T follicular helper cell (primary cell): ENCODE measurements around the gene SH3TC1.

ENCODE experiments used
- DNase-seq: peaks from one replicate; pipeline ENCODE4 v3.0.0-alpha.2; 2020; ENCODE audit warnings: low read depth
- total RNA-seq, 2 experiments: gene quantifications; one replicate each; lab custom pipeline; 2026; lab: John Stamatoyannopoulos, UW

The SH3TC1 gene
- total RNA-seq, result 17.0 to 40.5 reads per million in 2 experiments

DNA sequence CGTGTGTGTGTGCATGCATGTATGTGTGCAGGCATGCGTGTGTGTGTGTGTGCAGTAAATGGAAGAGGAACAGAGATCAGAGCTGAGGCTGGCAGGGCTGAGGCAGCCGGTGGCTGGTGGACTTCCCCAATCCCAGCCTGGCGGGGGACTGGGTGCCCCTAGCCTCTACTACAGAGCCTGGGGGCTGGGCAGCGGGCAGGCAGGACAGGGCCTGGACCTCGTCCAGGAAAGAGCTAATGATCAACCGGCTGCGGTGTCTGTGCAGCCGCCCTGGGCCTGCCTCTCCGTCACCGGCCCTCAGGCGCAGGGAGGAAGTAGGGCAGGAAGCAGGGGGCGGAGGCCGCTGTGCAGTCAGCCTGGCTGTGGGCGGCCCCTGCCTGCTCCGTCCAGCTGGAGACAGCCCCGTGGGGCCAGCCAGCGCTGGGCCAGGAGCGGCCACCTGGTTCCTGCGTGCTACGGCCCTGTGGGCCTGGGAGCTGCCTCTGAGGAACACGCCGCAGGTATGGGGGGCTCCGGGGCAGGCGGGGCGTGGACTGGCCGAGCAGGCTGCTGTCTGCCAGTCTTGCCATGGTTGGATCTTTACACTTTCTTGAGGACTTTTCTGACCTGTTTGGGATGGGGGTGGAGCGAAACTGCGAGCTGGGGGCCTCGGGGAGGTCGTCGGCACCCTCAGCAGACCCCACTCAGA is at the start of gene SH3TC1:
TSS of gene SH3TC1 (plus strand) at position 385 of the 688 bp plus-strand sequence. CDS start 5,905 bp downstream, outside the sequence.
- DNase-seq, result no peak

DNA sequence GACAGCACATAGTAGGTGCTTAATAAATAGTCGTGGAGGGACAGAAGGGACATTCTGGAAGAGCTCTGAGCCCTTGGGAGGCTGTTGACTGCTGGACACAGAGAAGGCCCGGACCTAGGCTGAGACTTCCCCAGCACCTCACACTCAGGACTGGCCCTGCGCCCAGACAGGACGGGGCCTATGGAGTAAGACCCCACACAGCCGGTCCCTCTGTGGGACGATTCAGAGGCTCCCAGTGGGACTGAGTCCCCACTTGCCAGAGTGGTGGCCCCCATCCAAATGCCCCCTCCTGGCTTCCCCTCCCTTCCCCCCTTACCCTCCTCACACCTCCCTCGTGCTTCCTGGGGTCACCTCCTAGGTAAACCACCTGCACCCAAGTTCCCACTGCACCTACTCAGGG is 49.4 kb upstream of the SH3TC1 start:
- no peak for DNase-seq

DNA sequence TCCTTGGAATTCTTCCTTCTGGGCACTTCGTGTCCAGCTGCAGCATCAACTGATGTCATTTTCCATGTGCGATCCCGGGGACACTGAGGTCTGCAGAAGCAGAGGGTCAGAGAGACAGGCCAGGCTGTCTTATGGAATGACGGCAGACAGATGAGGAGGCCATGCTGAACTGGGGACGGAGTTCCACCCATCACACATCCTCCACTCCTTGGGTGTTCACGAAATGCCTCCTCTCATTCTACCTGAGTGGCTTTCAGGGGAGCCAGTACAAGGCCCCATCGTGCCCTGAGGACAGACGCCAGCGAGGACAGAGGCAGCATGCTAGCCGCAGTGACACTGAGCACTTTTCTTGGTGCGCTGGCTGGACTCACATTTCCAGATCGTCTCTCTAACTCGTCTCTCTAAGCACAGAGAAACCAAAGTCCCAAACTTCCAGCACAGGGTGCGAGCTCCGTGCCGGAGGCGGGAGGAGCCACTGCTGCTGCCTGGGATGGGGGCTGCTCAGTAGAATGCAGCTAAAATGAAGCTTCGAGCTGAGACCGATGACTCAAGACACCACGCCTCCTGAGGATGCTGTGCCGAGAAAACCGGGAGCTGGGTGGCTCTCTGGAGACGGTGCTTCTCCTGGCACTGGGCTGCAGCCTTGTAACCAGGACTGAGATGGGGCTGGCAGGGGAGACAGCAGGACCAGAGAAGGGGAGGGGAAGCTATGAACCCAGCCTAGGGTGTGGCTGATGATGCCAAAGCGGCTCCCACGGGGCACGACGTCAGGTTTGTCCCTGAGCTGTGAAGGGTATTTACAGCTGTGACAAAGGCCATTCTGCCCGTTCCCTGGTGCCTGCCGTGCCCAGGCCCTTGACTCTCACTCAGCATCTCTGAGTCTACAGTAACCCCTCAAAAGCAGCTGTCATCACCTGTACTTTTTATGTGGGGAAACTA is 48.7 kb upstream of the SH3TC1 start:
- no peak for DNase-seq

DNA sequence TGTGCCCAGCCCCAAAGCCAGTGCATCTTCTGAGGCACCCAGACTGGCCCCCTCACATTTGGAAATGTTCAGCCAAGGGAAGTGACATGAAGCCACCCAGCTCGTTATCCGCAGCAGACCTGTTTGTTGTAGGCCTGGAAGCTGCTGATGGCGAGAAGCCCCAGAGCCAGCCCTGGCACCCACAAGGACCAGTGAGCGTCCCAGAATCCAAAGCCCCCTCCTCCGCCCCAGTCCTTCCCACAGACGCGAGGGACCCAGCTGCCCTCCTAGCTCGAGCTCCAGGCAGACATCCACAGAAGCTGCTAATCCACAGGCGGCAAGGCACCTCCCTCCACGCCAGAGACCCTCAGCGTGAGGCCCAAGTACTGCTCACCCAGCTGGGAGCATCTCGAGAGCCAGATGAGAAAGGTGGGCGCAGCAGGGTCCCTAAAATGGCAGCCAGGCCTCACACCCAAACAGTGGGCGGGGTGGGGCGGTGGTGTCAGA is 47.9 kb upstream of the SH3TC1 start:
- no peak for DNase-seq

DNA sequence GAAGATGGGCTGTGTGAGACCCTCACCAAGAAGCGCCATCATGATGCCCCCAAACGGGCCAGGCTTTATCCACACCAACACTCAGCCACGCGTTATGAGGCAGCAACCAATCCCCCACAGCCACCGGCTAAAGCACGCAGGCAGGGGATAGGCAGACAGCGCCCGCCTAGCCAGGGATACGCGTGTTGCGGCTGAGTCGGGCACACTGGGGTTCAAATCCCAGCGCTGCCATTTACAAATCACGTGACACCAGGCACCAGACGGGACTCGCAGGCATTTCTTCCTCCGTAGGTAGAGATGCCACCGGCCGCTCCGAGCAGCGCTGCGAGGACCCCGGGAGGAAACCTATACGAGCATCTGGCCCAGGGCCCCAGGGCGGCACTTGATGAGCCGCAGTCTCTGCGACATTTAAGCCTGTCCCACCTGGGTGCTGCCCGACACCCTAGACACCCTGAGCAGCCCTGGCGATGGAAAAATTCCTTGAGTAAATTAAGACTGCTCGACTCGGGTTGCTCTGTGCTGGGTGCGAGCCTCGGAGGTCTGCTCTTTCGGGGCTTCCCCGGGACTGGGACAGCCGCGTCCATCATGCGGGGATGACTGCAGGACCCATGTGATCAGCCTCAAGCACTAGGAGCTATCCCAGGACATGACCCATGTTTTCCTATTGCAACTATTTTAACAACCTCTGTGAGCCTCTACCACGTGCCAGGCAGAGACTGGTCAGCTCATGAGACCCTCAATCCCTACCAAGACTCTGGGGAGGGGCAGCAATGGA is 46.8 kb upstream of the SH3TC1 start:
- DNase-seq, result no peak

DNA sequence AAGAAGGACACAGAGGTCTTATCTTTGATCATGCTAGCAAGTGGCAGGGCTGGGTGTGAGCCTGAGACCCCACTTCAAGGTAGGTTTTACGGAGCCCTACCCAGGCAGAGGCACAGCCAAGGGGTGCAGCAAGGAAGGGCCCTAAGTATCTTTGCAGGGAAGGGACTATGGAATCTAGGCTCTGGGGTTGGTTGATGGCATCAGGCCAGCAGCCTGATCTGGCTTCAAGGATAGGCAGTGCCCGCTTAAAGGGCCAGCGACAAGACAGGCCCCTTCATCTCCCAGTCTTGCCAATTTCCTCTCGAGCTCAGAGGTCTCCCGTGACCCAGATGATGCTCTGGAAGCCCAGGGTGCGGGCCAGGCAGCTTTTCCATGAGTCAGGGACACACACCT is 46.2 kb upstream of the SH3TC1 start:
- no peak for DNase-seq

DNA sequence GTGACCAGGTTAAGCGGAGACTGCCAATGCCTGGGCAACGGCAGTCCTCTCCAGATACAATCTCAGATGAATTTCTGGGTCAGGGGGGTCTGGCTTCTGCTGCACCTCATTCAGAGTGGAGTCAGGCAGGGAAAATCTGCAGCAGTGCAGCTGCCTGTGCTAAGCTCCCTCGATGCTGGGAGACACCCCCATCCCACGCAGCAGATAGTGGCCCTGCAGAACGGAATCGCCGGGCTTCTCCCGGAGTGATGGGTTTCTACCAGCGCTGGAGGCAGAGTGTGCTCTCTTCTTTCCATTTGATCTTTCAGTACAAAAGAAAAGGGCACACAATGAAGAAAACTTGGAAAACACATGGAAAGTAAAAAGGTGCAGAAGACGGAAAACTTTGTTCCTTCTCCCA is 45.6 kb upstream of the SH3TC1 start:
- DNase-seq, result no peak

DNA sequence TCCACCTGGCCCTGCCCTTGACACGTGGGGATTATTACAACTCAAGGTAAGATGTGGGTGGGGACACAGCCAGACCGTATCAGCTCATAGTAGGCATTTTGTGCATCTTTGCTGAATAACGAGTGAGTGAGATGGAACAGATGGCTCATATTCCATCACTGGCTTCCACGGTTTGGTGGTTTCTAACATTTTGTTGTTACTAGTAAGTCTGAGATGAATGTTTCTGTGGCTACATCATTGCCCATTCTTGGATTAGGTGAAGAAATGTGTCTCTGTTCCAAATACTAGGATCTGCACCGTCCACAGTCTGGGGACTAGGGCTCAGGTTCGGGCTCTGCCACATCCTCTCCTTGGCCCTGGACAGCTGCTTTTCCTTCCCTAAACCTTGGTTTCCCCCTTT is 44.0 kb upstream of the SH3TC1 start:
- DNase-seq, result no peak

DNA sequence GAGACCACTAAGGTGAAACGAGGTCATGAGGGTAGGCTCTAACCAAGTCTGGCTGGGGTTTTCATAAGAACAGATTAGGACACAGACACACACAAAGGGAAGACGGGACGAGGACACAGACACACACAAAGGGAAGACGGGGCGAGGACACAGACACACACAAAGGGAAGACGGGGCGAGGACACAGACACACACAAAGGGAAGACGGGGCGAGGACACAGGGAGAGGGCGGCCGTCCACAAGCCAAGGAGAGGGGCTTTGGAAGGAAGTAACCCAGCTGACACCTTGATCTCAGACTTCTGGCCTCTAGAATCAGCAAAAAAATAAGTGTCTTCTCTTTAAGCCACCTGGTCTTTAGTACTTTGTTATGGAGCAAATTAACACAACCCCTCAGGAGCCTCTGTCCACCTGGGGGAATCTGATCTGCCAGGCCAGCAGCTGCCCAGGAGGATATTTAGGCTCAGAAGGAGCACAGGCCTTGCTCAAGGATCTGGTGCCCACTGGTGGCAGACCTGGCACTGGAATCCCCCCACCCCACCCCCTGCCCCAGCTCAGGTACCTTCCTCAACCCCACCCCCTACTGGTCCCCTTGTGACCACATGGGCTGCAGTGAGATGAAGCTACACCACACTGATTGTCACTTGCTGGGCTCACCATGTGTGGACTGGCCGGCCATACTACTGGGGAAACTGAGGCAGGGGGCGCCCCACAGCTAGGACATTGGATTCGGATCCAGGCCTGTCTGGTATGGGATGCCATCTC is 43.2 kb upstream of the SH3TC1 start:
- DNase-seq, result no peak

DNA sequence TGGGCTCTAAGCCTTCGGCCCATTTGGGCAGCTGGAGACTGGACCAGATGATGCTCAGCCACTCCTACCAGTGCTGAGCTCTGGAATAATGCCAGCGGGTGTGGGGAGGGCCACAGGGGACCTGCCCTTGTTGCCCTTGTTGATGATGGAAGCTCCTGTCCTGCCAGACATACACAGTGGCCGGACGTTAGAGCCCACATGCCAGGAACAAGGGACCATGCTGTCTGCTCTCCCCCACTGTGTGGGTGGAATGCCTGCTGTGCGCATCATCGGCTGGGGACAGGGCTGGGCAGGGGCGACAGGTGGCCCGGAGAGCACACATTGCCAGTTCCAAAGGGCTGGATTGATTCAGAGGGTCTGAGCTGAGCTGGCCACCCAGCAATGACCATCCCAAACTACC is 42.5 kb upstream of the SH3TC1 start:
- no peak for DNase-seq

DNA sequence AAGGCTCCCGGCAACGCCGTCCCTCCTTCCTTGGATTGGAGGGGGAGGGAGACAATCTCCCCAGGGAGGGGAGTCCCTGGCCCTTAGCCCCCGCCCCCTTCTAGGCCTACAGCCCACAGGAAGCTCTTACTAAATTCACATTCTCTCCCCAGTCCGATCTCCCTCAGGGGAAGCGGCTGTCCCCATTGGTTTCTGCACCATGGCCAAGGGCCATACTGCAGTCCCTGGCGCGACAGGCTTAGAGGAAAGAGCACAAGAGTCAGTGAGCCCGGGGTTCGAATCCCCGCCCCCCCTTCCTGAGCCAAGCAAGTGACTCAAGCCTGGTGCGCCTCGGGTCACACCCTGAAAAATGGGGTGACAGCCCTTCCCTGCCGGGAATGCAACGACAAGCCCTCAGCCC is 41.6 kb upstream of the SH3TC1 start:
- DNase-seq, result no peak

DNA sequence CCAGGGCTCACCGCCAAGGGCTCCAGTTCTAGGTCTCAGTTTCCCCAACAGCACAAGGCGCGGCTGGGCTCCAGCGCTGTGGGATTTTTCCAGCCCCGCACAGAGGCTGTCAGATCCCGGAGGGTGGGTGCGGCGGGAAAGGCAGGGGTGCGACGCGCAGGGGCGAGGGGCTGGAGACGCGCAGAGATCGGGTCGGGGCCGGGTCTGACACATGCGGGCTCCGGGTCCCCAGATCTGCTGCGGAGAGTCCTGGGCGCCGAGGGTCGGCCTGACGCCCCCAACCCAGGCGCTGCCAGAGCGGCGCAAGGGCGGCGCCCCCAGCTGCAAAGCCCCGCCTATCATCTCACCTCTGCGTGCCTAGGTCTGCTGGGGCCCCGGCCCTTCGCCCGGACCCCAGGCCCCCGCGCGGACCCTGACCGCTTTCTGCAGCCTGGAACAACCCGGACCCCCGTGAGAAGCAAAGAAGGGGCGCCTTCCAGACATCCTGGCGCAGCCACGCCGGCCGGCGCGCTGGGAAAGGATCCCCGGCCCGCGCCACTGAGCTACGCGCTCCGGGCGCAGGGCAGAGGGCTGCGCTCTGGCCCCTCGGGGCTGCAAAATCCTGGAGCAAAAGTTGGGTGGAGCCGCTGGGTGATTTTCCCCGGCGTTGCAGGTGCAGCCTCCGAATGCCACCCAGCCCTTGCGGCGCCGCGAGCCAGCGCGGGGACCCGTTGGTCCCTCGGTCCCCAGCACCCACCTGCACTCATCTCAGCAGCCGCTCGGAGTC is 41.0 kb upstream of the SH3TC1 start:
- no peak for DNase-seq

DNA sequence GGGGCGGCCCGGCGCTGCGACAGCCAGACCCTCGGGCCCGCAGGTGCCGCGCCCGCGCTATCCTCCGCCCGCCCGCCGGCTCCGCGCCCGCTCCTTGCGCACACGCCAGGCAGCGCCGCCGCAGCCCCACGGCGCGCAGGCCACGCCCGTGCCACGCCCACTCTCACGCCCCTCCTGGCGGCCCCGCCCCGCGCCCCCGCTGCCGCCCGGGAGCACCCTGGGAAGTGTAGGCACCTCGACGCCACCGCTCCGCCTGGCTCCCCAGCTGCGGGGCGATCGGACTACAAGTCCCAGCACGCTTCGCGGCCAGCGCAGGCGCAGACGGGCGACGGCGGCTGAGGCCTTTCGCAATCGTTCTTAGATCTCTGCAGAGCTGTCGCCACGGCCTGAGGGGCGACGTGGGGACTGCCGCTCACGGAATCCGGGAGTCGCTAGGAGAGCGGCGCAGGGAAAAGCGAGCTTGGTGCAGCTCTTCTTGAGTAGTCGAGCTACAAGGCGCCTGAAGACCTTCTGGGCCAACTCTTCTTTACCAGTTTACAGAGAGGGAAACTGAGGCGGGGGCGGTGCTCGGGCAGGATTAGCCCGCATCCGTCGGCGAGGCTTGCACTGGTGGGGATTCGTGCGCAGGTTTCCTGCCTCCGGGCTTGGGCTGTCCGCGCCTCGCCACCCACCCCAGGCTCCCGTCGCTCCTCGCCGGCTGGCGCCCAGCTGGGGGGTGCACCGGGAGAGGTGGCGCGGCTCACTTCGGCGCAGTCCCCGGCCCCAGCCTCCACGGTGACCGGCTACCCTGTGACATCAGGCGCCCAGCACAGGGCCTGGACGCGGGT is 40.2 kb upstream of the SH3TC1 start, which contains the start of gene ABLIM2:
TSS of gene ABLIM2 (minus strand) at position 104 of the 827 bp plus-strand sequence. CDS start 124 bp downstream, outside the sequence.
- peak; percentile 98 for DNase-seq

DNA sequence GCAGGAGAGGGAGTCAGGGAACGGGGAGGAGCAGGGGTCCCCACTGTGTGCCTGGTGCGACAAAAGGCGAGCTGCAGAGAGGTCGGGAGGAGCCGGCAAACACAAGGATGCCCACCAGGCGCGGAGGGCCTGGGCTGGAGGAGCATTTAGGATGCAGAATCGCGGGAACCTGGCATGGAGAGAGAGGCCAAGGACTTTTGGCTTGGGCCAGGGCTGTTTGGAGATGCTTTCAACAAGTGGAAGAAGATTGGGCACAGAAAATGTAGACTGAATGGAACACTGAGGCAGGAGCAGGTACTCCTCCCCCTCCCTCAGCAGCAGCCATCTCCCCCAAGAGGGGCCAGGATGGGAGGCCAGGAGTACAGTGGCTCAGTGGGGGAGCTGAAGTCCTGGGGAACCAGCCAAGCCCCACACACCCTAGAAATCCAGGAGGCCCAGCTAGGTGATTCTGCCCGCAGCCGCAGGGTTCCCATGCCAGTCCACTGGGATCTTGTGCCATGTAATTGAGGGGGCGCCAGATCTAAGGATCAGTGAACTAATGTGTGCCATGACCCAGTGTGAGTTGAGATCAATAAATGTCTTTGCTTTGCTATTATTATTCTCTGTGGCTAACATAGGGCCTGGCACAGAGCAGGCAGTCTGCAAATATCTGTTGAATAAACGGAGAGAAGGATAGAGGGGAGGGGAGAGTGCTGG is 39.4 kb upstream of the SH3TC1 start:
- no peak for DNase-seq

DNA sequence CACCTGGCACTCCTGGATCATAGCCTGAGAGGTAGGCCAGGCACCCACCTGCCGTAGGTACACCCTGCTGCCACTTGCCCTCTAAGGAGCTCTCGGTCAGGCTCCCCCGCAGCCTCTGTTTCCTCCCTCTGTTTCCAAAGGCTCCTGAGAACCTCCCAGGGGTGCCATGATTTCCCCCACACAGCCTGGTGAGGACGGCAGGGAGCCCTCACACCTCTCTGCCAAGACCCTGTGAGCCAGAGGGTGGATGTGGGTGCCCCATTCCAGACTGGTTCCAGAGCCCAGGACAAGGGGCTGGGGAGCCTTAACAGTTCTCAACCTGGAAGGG is 38.9 kb upstream of the SH3TC1 start:
- no peak for DNase-seq

DNA sequence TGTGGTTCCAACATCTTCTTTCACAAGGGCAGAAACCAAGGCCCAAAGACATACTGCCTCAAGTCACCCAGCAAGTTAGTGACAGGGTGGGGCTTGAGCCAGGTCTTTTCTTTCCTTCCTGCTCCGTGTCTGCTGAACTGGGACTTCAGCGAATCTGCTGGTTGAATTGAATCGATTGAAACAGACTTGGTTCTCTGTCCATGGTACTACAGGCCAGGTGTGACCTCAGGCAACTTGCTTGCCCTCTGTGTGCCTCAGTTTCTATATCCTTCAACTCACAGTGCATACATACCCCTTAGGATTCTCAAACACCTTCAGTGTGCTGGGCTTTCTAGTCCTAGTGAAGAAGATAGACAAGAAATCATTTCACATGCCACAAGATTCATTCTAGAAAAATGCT is 38.5 kb upstream of the SH3TC1 start:
- DNase-seq, result no peak

DNA sequence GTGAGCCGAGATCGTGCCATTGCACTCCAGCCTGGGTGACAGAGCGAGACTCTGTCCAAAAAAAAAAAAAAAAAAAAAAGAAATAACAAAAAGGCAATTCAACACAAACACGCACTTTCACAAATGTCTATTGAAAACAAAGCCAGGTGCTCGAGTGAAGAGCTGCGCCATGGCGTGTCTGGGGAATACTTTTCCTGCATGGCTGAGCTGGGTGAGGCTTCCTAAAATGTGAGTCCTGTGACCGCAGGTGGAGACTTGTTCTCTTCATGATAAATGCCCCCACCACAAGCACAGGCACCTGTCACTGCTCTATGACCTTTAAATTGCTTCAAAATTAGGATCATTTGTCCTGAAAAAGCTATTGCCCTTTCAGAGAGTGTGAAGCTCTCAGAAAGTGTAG is 36.5 kb upstream of the SH3TC1 start:
- DNase-seq, result no peak

DNA sequence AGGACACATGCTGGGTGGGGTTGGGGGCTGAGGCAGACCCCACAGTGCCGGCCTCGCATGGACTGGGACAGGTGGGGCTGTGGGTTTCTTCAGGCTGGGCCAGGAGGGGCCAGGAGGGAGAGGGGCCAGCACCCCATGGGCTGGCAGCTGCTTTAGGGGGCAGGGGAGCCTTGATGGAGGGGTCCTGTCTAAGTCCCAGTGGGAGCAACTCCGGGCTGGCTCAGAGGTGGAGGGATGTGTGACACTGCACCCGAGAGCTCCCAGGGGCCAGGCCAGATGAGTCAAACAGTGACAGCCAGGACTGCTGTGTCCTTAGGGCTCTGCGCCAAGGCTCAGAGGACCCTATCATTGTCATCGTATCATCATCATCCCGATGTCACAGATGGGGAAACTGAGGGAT is 36.1 kb upstream of the SH3TC1 start:
- DNase-seq, result no peak
